Activated T-cell treated with anti-CD3 and anti-CD28 coated beads, Interleukin-2, amount 50 U/mL, for 72 hours (primary cell): Measurements from ENCODE around the gene YEATS2. TPM values are rescaled to one million over a fixed set of nuclear protein-coding genes. Genes with fewer than 3 reads are reported as not detected.
"Not testable (repeated sequence)": the region's sequence is repeated elsewhere in the genome, so short reads cannot be mapped to it uniquely, and the experiment has no call there.

Source experiments
- ATAC-seq, 2 donors: fragments of 150-1000 bp; cut with Tn5 transposase; replicated peaks in 1 of 2; 2 replicates each; pipeline ENCODE4 v1.10.0; 2021; ENCODE audit warnings: moderate library complexity in 2 of 2, mild to moderate bottlenecking in 1 of 2
- DNase-seq, 2 donors: peaks; one replicate each; pipeline ENCODE4 v3.0.0; 2021 to 2022; ENCODE audit warnings: mixed read lengths in 1 of 2
- H3K27ac Mint-ChIP-seq: one replicate; pipeline ENCODE4 v1.8.0; 2022; ENCODE audit warnings: mild to moderate bottlenecking, moderate library complexity, mixed read lengths
- H3K27me3 Mint-ChIP-seq: one replicate; pipeline ENCODE4 v1.8.0; 2022; ENCODE audit warnings: low read depth, mixed read lengths
- H3K36me3 Mint-ChIP-seq, 2 donors: one replicate each; pipeline ENCODE4 v1.8.0; 2022; ENCODE audit warnings: mixed read lengths in 2 of 2, mild to moderate bottlenecking in 1 of 2; ENCODE audit not compliant: insufficient read depth in 2 of 2
- H3K4me1 Mint-ChIP-seq: one replicate; pipeline ENCODE4 v1.8.0; 2022; ENCODE audit warnings: low read depth, mixed read lengths
- H3K4me3 Mint-ChIP-seq, 2 donors: one replicate each; pipeline ENCODE4 v1.8.0; 2022; ENCODE audit warnings: mild to moderate bottlenecking in 2 of 2, mixed read lengths in 2 of 2, moderate library complexity in 2 of 2
- H3K9me3 Mint-ChIP-seq, 2 donors: one replicate each; pipeline ENCODE4 v1.8.0; 2022; ENCODE audit warnings: mixed read lengths in 2 of 2
- total RNA-seq, 2 donors: library from RNA; stranded (reverse); gene quantifications; one replicate each; pipeline ENCODE4 v1.2.3, GENCODE V29; 2022

YEATS2 gene
- total RNA-seq, 2 donors from 2014 or later = 44.6 to 52.2 TPM

- Mint-ChIP-seq H3K36me3 (peaks cover 2 to 4% of the 10 kb centered on the region in 2 donors), H3K27me3 (no peaks in the 10 kb centered on the region), H3K4me1 (peaks cover 31% of the 10 kb centered on the region), H3K27ac (no peak overlapping the region), H3K4me3 (no peak overlapping the region), H3K9me3 (no peaks in the 10 kb centered on the region)
- ATAC-seq = no peak
- DNase-seq = no peak
Observed at GRCh38 chr3:183695569-183696364, 1.8 kb upstream of the YEATS2 start.

- Mint-ChIP-seq H3K4me3 (peak overlapping the region; percentile 80 to 93), H3K4me1 (peaks cover 44% of the 10 kb centered on the region), H3K27me3 (no peaks in the 10 kb centered on the region), H3K36me3 (peaks cover 6 to 8% of the 10 kb centered on the region in 2 donors), H3K9me3 (no peaks in the 10 kb centered on the region), H3K27ac (peak overlapping the region; percentile 95)
- DNase-seq (no peak), ATAC-seq (no peak)
Observed at GRCh38 chr3:183697123-183697609, 431 bp upstream of the YEATS2 start.

- DNase-seq (peak; percentile 36 to 50), ATAC-seq (peak; percentile 30 to 36)
- H3K4me3 Mint-ChIP-seq = peak overlapping the region; percentile 87 to 95
Observed at GRCh38 chr3:183698318-183698751, 738 bp downstream of the YEATS2 start.

GRCh38 chr3:183698756-183699155, 1.2 kb downstream of the YEATS2 start:
- no peak for ATAC-seq
- DNase-seq = peak; percentile 7 to 16
- H3K9me3 Mint-ChIP-seq = no peaks in the 10 kb centered on the region
- peak overlapping the region; percentile 87 to 95 for H3K4me3 Mint-ChIP-seq
- peaks cover 54% of the 10 kb centered on the region for H3K4me1 Mint-ChIP-seq
- H3K27me3 Mint-ChIP-seq = no peaks in the 10 kb centered on the region
- peaks cover 6 to 8% of the 10 kb centered on the region in 2 donors for H3K36me3 Mint-ChIP-seq
- H3K27ac Mint-ChIP-seq = peak overlapping the region; percentile 84

More at GRCh38 chr3:183698318-183698751, 738 bp downstream of the YEATS2 start:
- H3K9me3 Mint-ChIP-seq = no peaks in the 10 kb centered on the region
- H3K27ac Mint-ChIP-seq = peak overlapping the region; percentile 84
- peaks cover 51% of the 10 kb centered on the region for H3K4me1 Mint-ChIP-seq
- H3K36me3 Mint-ChIP-seq = peaks cover 6 to 8% of the 10 kb centered on the region in 2 donors
- no peaks in the 10 kb centered on the region for H3K27me3 Mint-ChIP-seq

- no peak for DNase-seq
- peak overlapping the region; percentile 87 to 95 for H3K4me3 Mint-ChIP-seq
- peak overlapping the region; percentile 84 for H3K27ac Mint-ChIP-seq
- H3K27me3 Mint-ChIP-seq = no peaks in the 10 kb centered on the region
- H3K4me1 Mint-ChIP-seq = peaks cover 54% of the 10 kb centered on the region
- H3K36me3 Mint-ChIP-seq = peaks cover 6 to 8% of the 10 kb centered on the region in 2 donors
- no peak for ATAC-seq
- no peaks in the 10 kb centered on the region for H3K9me3 Mint-ChIP-seq
Observed at GRCh38 chr3:183699238-183699947, 1.8 kb downstream of the YEATS2 start.

GRCh38 chr3:183701744-183702143, 4.1 kb downstream of the YEATS2 start:
- H3K27ac Mint-ChIP-seq = no peak overlapping the region
- H3K4me1 Mint-ChIP-seq = peaks cover 66% of the 10 kb centered on the region
- no peaks in the 10 kb centered on the region for H3K27me3 Mint-ChIP-seq
- no peak overlapping the region for H3K4me3 Mint-ChIP-seq
- ATAC-seq (no peak), DNase-seq (no peak)
- H3K9me3 Mint-ChIP-seq = no peaks in the 10 kb centered on the region
- H3K36me3 Mint-ChIP-seq = peaks cover 6 to 16% of the 10 kb centered on the region in 2 donors

GRCh38 chr3:183703892-183704291, 6.3 kb downstream of the YEATS2 start:
- peaks cover 58% of the 10 kb centered on the region for H3K4me1 Mint-ChIP-seq
- not testable (repeated sequence) for H3K27me3 Mint-ChIP-seq, H3K9me3 Mint-ChIP-seq, H3K4me3 Mint-ChIP-seq, ATAC-seq, DNase-seq
- peaks cover 6 to 16% of the 10 kb centered on the region in 2 donors for H3K36me3 Mint-ChIP-seq
- peak overlapping the region; percentile 1 for H3K27ac Mint-ChIP-seq

- H3K27ac Mint-ChIP-seq = no peak overlapping the region
- peaks cover 0 to 10% of the 10 kb centered on the region in 2 donors for H3K36me3 Mint-ChIP-seq
- no peaks in the 10 kb centered on the region for H3K9me3 Mint-ChIP-seq
- H3K4me3 Mint-ChIP-seq = no peak overlapping the region
- no peaks in the 10 kb centered on the region for H3K27me3 Mint-ChIP-seq
- DNase-seq (no peak), ATAC-seq (no peak)
- peaks cover 16% of the 10 kb centered on the region for H3K4me1 Mint-ChIP-seq
Observed at GRCh38 chr3:183710231-183710630, 12.6 kb downstream of the YEATS2 start.

GRCh38 chr3:183711516-183711915, 13.9 kb downstream of the YEATS2 start:
- ATAC-seq = no peak
- H3K36me3 Mint-ChIP-seq = peaks cover 0 to 1% of the 10 kb centered on the region in 2 donors

GRCh38 chr3:183714622-183715021, 17.0 kb downstream of the YEATS2 start:
- H3K9me3 Mint-ChIP-seq = no peaks in the 10 kb centered on the region
- H3K36me3 Mint-ChIP-seq = peaks cover 0 to 24% of the 10 kb centered on the region in 2 donors
- no peak for ATAC-seq

More at GRCh38 chr3:183711516-183711915, 13.9 kb downstream of the YEATS2 start:
- no peak for DNase-seq
- no peaks in the 10 kb centered on the region for H3K9me3 Mint-ChIP-seq
- no peak overlapping the region for H3K27ac Mint-ChIP-seq
- peaks cover 5% of the 10 kb centered on the region for H3K4me1 Mint-ChIP-seq
- no peaks in the 10 kb centered on the region for H3K27me3 Mint-ChIP-seq
- no peak overlapping the region for H3K4me3 Mint-ChIP-seq

GRCh38 chr3:183718012-183718411, 20.4 kb downstream of the YEATS2 start:
- Mint-ChIP-seq H3K27me3 (no peaks in the 10 kb centered on the region), H3K36me3 (peaks cover 2 to 36% of the 10 kb centered on the region in 2 donors), H3K27ac (no peak overlapping the region), H3K4me1 (no peaks in the 10 kb centered on the region), H3K4me3 (no peak overlapping the region), H3K9me3 (no peaks in the 10 kb centered on the region)
- DNase-seq (no peak), ATAC-seq (no peak)

More at GRCh38 chr3:183714622-183715021, 17.0 kb downstream of the YEATS2 start:
- H3K4me1 Mint-ChIP-seq = no peaks in the 10 kb centered on the region
- H3K27ac Mint-ChIP-seq = no peak overlapping the region
- DNase-seq = no peak
- H3K27me3 Mint-ChIP-seq = no peaks in the 10 kb centered on the region
- H3K4me3 Mint-ChIP-seq = no peak overlapping the region

- no peaks in the 10 kb centered on the region for H3K9me3 Mint-ChIP-seq
- H3K27ac Mint-ChIP-seq = peak overlapping the region; percentile 76
- H3K4me3 Mint-ChIP-seq = no peak overlapping the region
- no peaks in the 10 kb centered on the region for H3K4me1 Mint-ChIP-seq
- no peak for DNase-seq
- no peaks in the 10 kb centered on the region for H3K27me3 Mint-ChIP-seq
- no peak for ATAC-seq
- H3K36me3 Mint-ChIP-seq = peaks cover 6 to 32% of the 10 kb centered on the region in 2 donors
Observed at GRCh38 chr3:183725387-183725786, 27.8 kb downstream of the YEATS2 start.

- DNase-seq (no peak), ATAC-seq (no peak)
- no peak overlapping the region for H3K27ac Mint-ChIP-seq
- H3K36me3 Mint-ChIP-seq = peaks cover 7 to 25% of the 10 kb centered on the region in 2 donors
- H3K27me3 Mint-ChIP-seq = no peaks in the 10 kb centered on the region
- no peaks in the 10 kb centered on the region for H3K4me1 Mint-ChIP-seq
- no peaks in the 10 kb centered on the region for H3K9me3 Mint-ChIP-seq
- H3K4me3 Mint-ChIP-seq = no peak overlapping the region
Observed at GRCh38 chr3:183728204-183728603, 30.6 kb downstream of the YEATS2 start.
